Uterus (tissue), 2 donors: ENCODE measurements around the gene DOCK1.

Source experiments
- CTCF ChIP-seq, 4 experiments: fragments of 200-600 bp in 2 of 4; fragments of 450-650 bp in 2 of 4; sonication (generic) in 2 of 4; IDR thresholded peaks; one replicate each; pipeline ENCODE4 v1.5.1; 2016 to 2019; ENCODE audit warnings: antibody characterized with exemption in 4 of 4, mild to moderate bottlenecking in 2 of 4, moderate library complexity in 1 of 4
- POLR2A ChIP-seq, 2 donors: fragments of 450-650 bp; IDR thresholded peaks; one replicate each; pipeline ENCODE4 v1.6.1; 2016; ENCODE audit warnings: antibody characterized with exemption in 2 of 2, mild to moderate bottlenecking in 1 of 2, moderate library complexity in 1 of 2

GRCh38 chr10:126903656-126904360, 1.4 kb upstream of the DOCK1 start:
- TF ChIP-seq CTCF (IDR thresholded peaks at IDR 0.05), result no peak
- no peak for TF ChIP-seq POLR2A (IDR thresholded peaks at IDR 0.05)
